Naive thymus-derived CD8-positive, alpha-beta T cell (primary cell): Measurements from ENCODE around the gene RNU6-9. TPM values are rescaled to one million over a fixed set of nuclear protein-coding genes. Genes with fewer than 3 reads are reported as not detected.

Experiments used
- ATAC-seq, 2 donors: fragments of 150-1000 bp; cut with Tn5 transposase in 1 of 2; sonication (Bioruptor Pico), chemical (Tn5 transposase) in 1 of 2; 1 replicate in 1 of 2; 2 replicates in 1 of 2; pipeline ENCODE4 v1.10.0; 2021; ENCODE audit warnings: mild to moderate bottlenecking in 2 of 2, moderate library complexity in 2 of 2
- POLR2A ChIA-PET: fragments of 350-600 bp; sonication (Branson Sonifier 250); formaldehyde crosslinking; loops from one replicate; lab custom pipeline; 2021; ENCODE audit warnings: antibody characterized with exemption; lab: Charles Lee
- DNase-seq, 10 donors: peaks; one replicate each; pipeline versions ENCODE4 v3.0.0 to v3.0.0-alpha.2; 2020 to 2022
- H3K27ac Mint-ChIP-seq, 10 donors: one replicate each; pipeline ENCODE4 v1.8.0; 2020 to 2022; ENCODE audit warnings: mild to moderate bottlenecking in 10 of 10, mixed read lengths in 10 of 10, moderate library complexity in 4 of 10, inconsistent platforms in 1 of 10
- H3K27me3 Mint-ChIP-seq, 5 donors: one replicate each; pipeline ENCODE4 v1.8.0; 2021 to 2022; ENCODE audit warnings: mixed read lengths in 5 of 5
- H3K36me3 Mint-ChIP-seq, 3 donors: one replicate each; pipeline ENCODE4 v1.8.0; 2020 to 2022; ENCODE audit warnings: mixed read lengths in 3 of 3, mild to moderate bottlenecking in 2 of 3, inconsistent platforms in 1 of 3
- H3K4me1 Mint-ChIP-seq, 4 donors: one replicate each; pipeline ENCODE4 v1.8.0; 2021 to 2022; ENCODE audit warnings: mixed read lengths in 4 of 4
- H3K4me3 Mint-ChIP-seq, 10 donors: one replicate each; pipeline ENCODE4 v1.8.0; 2020 to 2022; ENCODE audit warnings: mild to moderate bottlenecking in 10 of 10, mixed read lengths in 10 of 10, moderate library complexity in 6 of 10, inconsistent platforms in 1 of 10
- H3K9me3 Mint-ChIP-seq, 9 donors: one replicate each; pipeline ENCODE4 v1.8.0; 2020 to 2022; ENCODE audit warnings: mixed read lengths in 9 of 9, mild to moderate bottlenecking in 3 of 9, inconsistent platforms in 1 of 9, moderate library complexity in 1 of 9
- polyA plus RNA-seq, 3 donors: library from polyadenylated mRNA; unstranded; fragments of 300-500 nt; fragmentation: Illumina TruSeq; gene quantifications; one replicate each; pipeline ENCODE4 v1.2.3, GENCODE V29; 2021
- total RNA-seq, 8 experiments: library from RNA in 2 of 8; stranded (reverse) in 2 of 8; gene quantifications; one replicate each; pipeline ENCODE4 v1.2.3 and lab custom pipeline; 2021 to 2026

RNU6-9 gene
- total and polyA plus RNA-seq, 5 experiments from 2014 or later: not detected

- no peaks in the 10 kb centered on the region for H3K27me3 Mint-ChIP-seq
- peaks cover 0 to 2% (median 0%) of the 10 kb centered on the region in 9 donors for H3K9me3 Mint-ChIP-seq
- POLR2A ChIA-PET: interaction anchor here (0.6 to 1.5 kb wide), 12 partner anchors 11 to 715 kb away, joined by 3 to 12 read pairs (median 4); partner anchors contain the start of genes ABCA7, ARHGAP45 and TCF3
- ATAC-seq: peak; percentile 59 to 63
- no peaks in the 10 kb centered on the region for H3K36me3 Mint-ChIP-seq
- peaks cover 21 to 58% (median 53%) of the 10 kb centered on the region in 4 donors for H3K4me1 Mint-ChIP-seq
- peak in 8 of 10 donors; percentile 50 to 85 (median 72) for DNase-seq
- H3K27ac Mint-ChIP-seq: peak overlapping the region; percentile 65 to 98 (median 88)
- H3K4me3 Mint-ChIP-seq: peak overlapping the region; percentile 15 to 73 (median 60)
Measured at GRCh38 chr19:937259-937694, 44.0 kb downstream of the RNU6-9 start.

GRCh38 chr19:938233-938923 lies 45.1 kb downstream of the RNU6-9 start:
- no peaks in the 10 kb centered on the region for H3K27me3 Mint-ChIP-seq
- H3K9me3 Mint-ChIP-seq: peaks cover 0 to 2% (median 0%) of the 10 kb centered on the region in 9 donors
- H3K27ac Mint-ChIP-seq: peak overlapping the region in 5 of 10 donors; percentile 36 to 94 (median 72)
- ATAC-seq (no peak), DNase-seq (no peak)
- peak overlapping the region in 6 of 10 donors; percentile 4 to 64 (median 50) for H3K4me3 Mint-ChIP-seq
- H3K4me1 Mint-ChIP-seq: peaks cover 18 to 47% (median 46%) of the 10 kb centered on the region in 4 donors
- POLR2A ChIA-PET: interaction anchor here (0.6 to 1.5 kb wide), 11 partner anchors 9 to 241 kb away, joined by 3 to 12 read pairs (median 4); partner anchors contain the start of genes ABCA7, ARHGAP45 and MED16
- no peaks in the 10 kb centered on the region for H3K36me3 Mint-ChIP-seq

- POLR2A ChIA-PET: interaction anchor here (0.7 to 1.4 kb wide), 2 partner anchors 45 to 133 kb away, joined by 4 to 5 read pairs; partner anchors contain the start of gene WDR18
- no peak for ATAC-seq
Measured at GRCh38 chr19:939439-939838, 46.2 kb downstream of the RNU6-9 start.

DNA sequence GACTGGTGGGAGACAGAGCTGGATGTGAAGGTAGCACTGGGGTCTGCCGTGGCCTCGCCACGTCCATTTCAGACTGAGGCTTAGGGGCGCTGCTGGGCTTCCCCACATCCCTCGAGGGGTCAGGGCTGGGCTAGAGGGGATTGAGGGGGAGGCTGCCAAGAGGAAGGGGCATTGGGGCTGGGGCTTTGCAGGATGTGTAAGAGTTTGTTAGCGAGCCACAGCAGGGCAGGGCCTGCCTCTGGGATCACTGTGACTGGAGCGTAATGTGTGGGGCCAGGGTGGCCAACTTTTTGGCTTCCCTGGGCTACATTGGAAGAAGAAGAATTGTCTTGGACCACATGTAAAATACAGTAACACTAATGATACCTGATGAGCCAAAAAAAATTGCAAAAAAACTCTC lies 46.6 kb downstream of the RNU6-9 start:
- Mint-ChIP-seq H3K9me3 (peaks cover 0 to 2% (median 0%) of the 10 kb centered on the region in 9 donors), H3K4me1 (peaks cover 20 to 43% (median 42%) of the 10 kb centered on the region in 4 donors), H3K27ac (peak overlapping the region in 8 of 10 donors; percentile 29 to 89 (median 86)), H3K27me3 (no peaks in the 10 kb centered on the region), H3K36me3 (no peaks in the 10 kb centered on the region), H3K4me3 (peak overlapping the region; percentile 61 to 91 (median 82))
- POLR2A ChIA-PET: interaction anchor here (0.6 to 1.4 kb wide), 2 partner anchors 44 to 98 kb away, joined by 3 to 5 read pairs; partner anchors contain the start of gene WDR18
- DNase-seq (no peak), ATAC-seq (no peak)

More at GRCh38 chr19:939439-939838, 46.2 kb downstream of the RNU6-9 start:
- Mint-ChIP-seq H3K9me3 (peaks cover 0 to 2% (median 0%) of the 10 kb centered on the region in 9 donors), H3K4me3 (peak overlapping the region in 8 of 10 donors; percentile 50 to 91 (median 82)), H3K4me1 (peaks cover 18 to 44% (median 42%) of the 10 kb centered on the region in 4 donors), H3K27me3 (no peaks in the 10 kb centered on the region), H3K27ac (peak overlapping the region in 5 of 10 donors; percentile 35 to 87 (median 65)), H3K36me3 (no peaks in the 10 kb centered on the region)
- no peak for DNase-seq

DNA sequence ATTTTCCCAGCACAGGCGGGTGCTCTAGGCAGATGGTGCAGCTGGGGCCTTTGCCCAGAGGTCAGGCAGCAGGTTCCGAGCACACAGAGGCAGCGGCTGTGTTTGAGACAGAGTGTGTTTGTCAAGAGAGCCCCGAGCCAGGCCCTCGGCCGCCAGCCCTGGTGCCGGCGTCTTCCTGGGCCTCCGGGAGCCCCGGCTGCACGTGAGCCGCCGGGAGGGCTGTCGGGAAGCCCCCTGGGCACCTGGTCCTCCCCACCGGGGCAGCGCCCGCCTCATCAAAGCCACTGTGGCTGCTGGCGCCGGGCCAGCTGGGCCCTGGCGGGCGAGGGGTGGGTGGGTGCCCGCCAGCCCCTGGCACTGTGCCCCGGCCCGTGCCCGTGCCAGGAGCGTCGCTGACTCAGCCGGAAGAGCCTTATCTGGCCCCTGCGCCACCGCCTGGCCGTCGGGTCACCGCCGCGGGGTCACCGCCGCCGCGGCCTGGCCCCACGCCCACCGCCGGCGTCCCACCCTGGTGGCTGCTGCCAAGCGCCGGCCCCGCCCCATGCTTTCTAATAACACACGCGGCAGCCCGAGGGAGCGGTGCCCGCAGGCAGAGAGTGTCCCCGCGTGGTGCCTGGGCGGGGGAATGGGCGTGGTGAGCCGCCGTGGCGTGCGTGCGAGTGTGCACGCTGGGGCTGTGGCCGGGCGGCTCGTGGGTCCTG lies 47.5 kb downstream of the RNU6-9 start:
- Mint-ChIP-seq H3K36me3 (no peaks in the 10 kb centered on the region), H3K4me1 (peaks cover 20 to 42% (median 40%) of the 10 kb centered on the region in 4 donors), H3K9me3 (peaks cover 0 to 2% (median 0%) of the 10 kb centered on the region in 9 donors), H3K27ac (peak overlapping the region in 9 of 10 donors; percentile 29 to 89 (median 84)), H3K4me3 (peak overlapping the region; percentile 64 to 91 (median 82)), H3K27me3 (no peaks in the 10 kb centered on the region)
- peak; percentile 65 to 91 (median 76) for DNase-seq
- POLR2A ChIA-PET: interaction anchor here (1.4 kb wide), 1 partner anchor 43 kb away, joined by 5 read pairs; the partner anchor contains the start of gene WDR18
- ATAC-seq: peak; percentile 72 to 76

GRCh38 chr19:941292-942132 lies 48.2 kb downstream of the RNU6-9 start:
- DNase-seq (no peak), ATAC-seq (peak in 1 of 2 donors; percentile 2)
- peaks cover 20 to 41% (median 39%) of the 10 kb centered on the region in 4 donors for H3K4me1 Mint-ChIP-seq
- POLR2A ChIA-PET: no interaction called here
- H3K4me3 Mint-ChIP-seq: peak overlapping the region; percentile 64 to 81 (median 73)
- no peaks in the 10 kb centered on the region for H3K36me3 Mint-ChIP-seq
- H3K27ac Mint-ChIP-seq: peak overlapping the region in 6 of 10 donors; percentile 25 to 90 (median 61)
- no peaks in the 10 kb centered on the region for H3K27me3 Mint-ChIP-seq
- peaks cover 0 to 2% (median 0%) of the 10 kb centered on the region in 9 donors for H3K9me3 Mint-ChIP-seq

GRCh38 chr19:942133-942645 lies 48.9 kb downstream of the RNU6-9 start:
- POLR2A ChIA-PET: no interaction called here
- Mint-ChIP-seq H3K27me3 (no peaks in the 10 kb centered on the region), H3K36me3 (no peaks in the 10 kb centered on the region), H3K9me3 (peaks cover 0 to 2% (median 0%) of the 10 kb centered on the region in 9 donors), H3K4me3 (peak overlapping the region in 1 of 10 donors; percentile 20), H3K4me1 (peaks cover 20 to 35% (median 33%) of the 10 kb centered on the region in 4 donors), H3K27ac (no peak overlapping the region)
- ATAC-seq (no peak), DNase-seq (no peak)

Other genes with a start within 250 kb of the RNU6-9 start
- gene RNF126, start 230.3 kb upstream of the RNU6-9 start, total RNA-seq: 100 to 1,000 TPM; 122 to 125 TPM
- gene RNF126, start 230.3 kb upstream of the RNU6-9 start, polyA plus RNA-seq: 10 to 100 TPM; 56.2 to 70.7 (median 61.0) TPM
- 1 to 10 TPM; 3.0 to 4.2 TPM for gene FSTL3, start 217.1 kb upstream of the RNU6-9 start, total RNA-seq
- gene FSTL3, start 217.1 kb upstream of the RNU6-9 start, polyA plus RNA-seq: 1 to 10 TPM; 2.4 to 3.2 (median 2.8) TPM
- not detected for gene PRSS57, start 198.0 kb upstream of the RNU6-9 start, total RNA-seq
- 1 to 10 TPM in 1 of 3 donors, not detected in 2; 1.2 TPM for gene PRSS57, start 198.0 kb upstream of the RNU6-9 start, polyA plus RNA-seq
- gene PALM, start 184.5 kb upstream of the RNU6-9 start, total RNA-seq: not detected
- gene PALM, start 184.5 kb upstream of the RNU6-9 start, polyA plus RNA-seq: not detected
- gene MISP, start 142.4 kb upstream of the RNU6-9 start, total RNA-seq: not detected
- gene MISP, start 142.4 kb upstream of the RNU6-9 start, polyA plus RNA-seq: not detected
- gene PTBP1, start 96.0 kb upstream of the RNU6-9 start, total RNA-seq: 100 to 1,000 TPM; 321 to 323 TPM
- 100 to 1,000 TPM; 110 to 190 (median 110) TPM for gene PTBP1, start 96.0 kb upstream of the RNU6-9 start, polyA plus RNA-seq
- not detected for gene PLPPR3, start 71.5 kb upstream of the RNU6-9 start, total RNA-seq
- gene PLPPR3, start 71.5 kb upstream of the RNU6-9 start, polyA plus RNA-seq: not detected
- gene AZU1, start 65.6 kb upstream of the RNU6-9 start, total RNA-seq: under 1 TPM; 0.21 to 0.36 TPM
- not detected for gene AZU1, start 65.6 kb upstream of the RNU6-9 start, polyA plus RNA-seq
- gene PRTN3, start 52.5 kb upstream of the RNU6-9 start, total RNA-seq: not detected
- gene PRTN3, start 52.5 kb upstream of the RNU6-9 start, polyA plus RNA-seq: not detected
- gene ELANE, start 41.2 kb upstream of the RNU6-9 start, total RNA-seq: not detected
- gene ELANE, start 41.2 kb upstream of the RNU6-9 start, polyA plus RNA-seq: not detected
- 1 to 10 TPM; 2.4 to 3.9 TPM for gene CFD, start 33.8 kb upstream of the RNU6-9 start, total RNA-seq
- gene CFD, start 33.8 kb upstream of the RNU6-9 start, polyA plus RNA-seq: 1 to 10 TPM; 3.6 to 10.0 (median 4.3) TPM
- 10 to 100 TPM; 65.9 to 68.8 TPM for gene MED16, start 297 bp upstream of the RNU6-9 start, total RNA-seq
- gene MED16, start 297 bp upstream of the RNU6-9 start, polyA plus RNA-seq: 100 to 1,000 TPM in 1 of 3 donors, 10 to 100 TPM in 2; 54.3 to 117 (median 72.4) TPM
- gene R3HDM4, start 19.7 kb downstream of the RNU6-9 start, total RNA-seq: 100 to 1,000 TPM; 179 to 184 TPM
- gene R3HDM4, start 19.7 kb downstream of the RNU6-9 start, polyA plus RNA-seq: 100 to 1,000 TPM; 137 to 238 (median 182) TPM
- gene KISS1R, start 23.8 kb downstream of the RNU6-9 start, total RNA-seq: 1 to 10 TPM; 1.4 to 2.6 TPM
- under 1 TPM; 0.18 to 0.58 (median 0.52) TPM for gene KISS1R, start 23.8 kb downstream of the RNU6-9 start, polyA plus RNA-seq
- 1 to 10 TPM; 3.5 to 5.0 TPM for gene ARID3A, start 32.6 kb downstream of the RNU6-9 start, total RNA-seq
- gene ARID3A, start 32.6 kb downstream of the RNU6-9 start, polyA plus RNA-seq: under 1 TPM; 0.09 to 0.58 (median 0.16) TPM
- 10 to 100 TPM; 50.6 to 54.1 TPM for gene WDR18, start 90.9 kb downstream of the RNU6-9 start, total RNA-seq
- gene WDR18, start 90.9 kb downstream of the RNU6-9 start, polyA plus RNA-seq: 10 to 100 TPM; 51.2 to 72.7 (median 64.1) TPM
- not detected for gene GRIN3B, start 106.9 kb downstream of the RNU6-9 start, total RNA-seq
- not detected for gene GRIN3B, start 106.9 kb downstream of the RNU6-9 start, polyA plus RNA-seq
- 100 to 1,000 TPM; 331 to 365 TPM for gene TMEM259, start 127.6 kb downstream of the RNU6-9 start, total RNA-seq
- 10 to 100 TPM; 37.9 to 77.0 (median 52.0) TPM for gene TMEM259, start 127.6 kb downstream of the RNU6-9 start, polyA plus RNA-seq
- gene RNU6-2, start 128.0 kb downstream of the RNU6-9 start, total RNA-seq: not detected
- not detected for gene RNU6-2, start 128.0 kb downstream of the RNU6-9 start, polyA plus RNA-seq
- gene CNN2, start 133.1 kb downstream of the RNU6-9 start, total RNA-seq: 100 to 1,000 TPM; 211 to 216 TPM
- gene CNN2, start 133.1 kb downstream of the RNU6-9 start, polyA plus RNA-seq: 100 to 1,000 TPM; 498 to 693 (median 515) TPM
- gene ABCA7, start 146.6 kb downstream of the RNU6-9 start, total RNA-seq: 100 to 1,000 TPM; 221 to 232 TPM
- 10 to 100 TPM in 1 of 3 donors, 1 to 10 TPM in 2; 4.2 to 14.4 (median 8.7) TPM for gene ABCA7, start 146.6 kb downstream of the RNU6-9 start, polyA plus RNA-seq
- gene ARHGAP45, start 173.7 kb downstream of the RNU6-9 start, total RNA-seq: 1,000 to 10,000 TPM; 1,025 to 1,060 TPM
- gene ARHGAP45, start 173.7 kb downstream of the RNU6-9 start, polyA plus RNA-seq: 100 to 1,000 TPM; 261 to 681 (median 358) TPM
- 10 to 100 TPM; 88.0 to 95.3 TPM for gene POLR2E, start 201.9 kb downstream of the RNU6-9 start, total RNA-seq
- gene POLR2E, start 201.9 kb downstream of the RNU6-9 start, polyA plus RNA-seq: 100 to 1,000 TPM; 159 to 233 (median 187) TPM
- 100 to 1,000 TPM; 207 to 225 TPM for gene GPX4, start 210.5 kb downstream of the RNU6-9 start, total RNA-seq
- gene GPX4, start 210.5 kb downstream of the RNU6-9 start, polyA plus RNA-seq: 100 to 1,000 TPM; 370 to 465 (median 405) TPM